Vagina (tissue), 2 donors: ENCODE data around the gene ATXN2.
"Not testable (repeated sequence)": the region's sequence is repeated elsewhere in the genome, so short reads cannot be mapped to it uniquely, and the experiment has no call there.

Experiments used
- POLR2AphosphoS5 ChIP-seq, 2 donors: sonication (generic); formaldehyde crosslinking; IDR thresholded peaks; one replicate each; pipeline ENCODE4 v1.9.0; 2017; ENCODE audit warnings: antibody characterized with exemption in 2 of 2, mild to moderate bottlenecking in 2 of 2, low read depth in 1 of 2; ENCODE audit not compliant: insufficient read depth in 1 of 2
- TF ChIP-seq, protein P1 (sequence below), 3 experiments: fragments of 450-650 bp in 2 of 3; fragments of 200-600 bp in 1 of 3; sonication (generic) in 1 of 3; IDR thresholded peaks; one replicate each; pipeline ENCODE4 v1.5.1; 2017 to 2019; ENCODE audit warnings: antibody characterized with exemption in 3 of 3, mild to moderate bottlenecking in 2 of 3, moderate library complexity in 2 of 3

DNA sequence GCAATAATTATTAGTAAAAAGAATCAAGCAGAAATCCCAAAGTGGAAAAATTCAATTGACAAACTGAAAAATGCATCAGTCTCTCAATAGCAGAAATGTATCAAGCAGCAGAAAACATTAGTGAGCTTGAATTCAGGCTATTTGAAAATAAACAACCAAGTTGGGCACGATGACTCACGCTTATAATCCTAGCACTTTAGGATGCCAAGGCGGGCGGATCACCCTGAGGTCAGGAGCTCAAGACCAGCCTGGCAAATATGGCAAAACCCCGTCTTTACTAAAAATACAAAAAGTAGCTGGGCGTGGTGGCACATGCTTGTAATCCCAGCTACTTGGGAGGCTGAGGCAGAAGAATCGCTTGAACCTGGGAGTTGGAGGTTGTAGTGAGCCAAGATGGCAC lies 106.1 kb downstream of the ATXN2 start:
- TF ChIP-seq, protein P1, sequence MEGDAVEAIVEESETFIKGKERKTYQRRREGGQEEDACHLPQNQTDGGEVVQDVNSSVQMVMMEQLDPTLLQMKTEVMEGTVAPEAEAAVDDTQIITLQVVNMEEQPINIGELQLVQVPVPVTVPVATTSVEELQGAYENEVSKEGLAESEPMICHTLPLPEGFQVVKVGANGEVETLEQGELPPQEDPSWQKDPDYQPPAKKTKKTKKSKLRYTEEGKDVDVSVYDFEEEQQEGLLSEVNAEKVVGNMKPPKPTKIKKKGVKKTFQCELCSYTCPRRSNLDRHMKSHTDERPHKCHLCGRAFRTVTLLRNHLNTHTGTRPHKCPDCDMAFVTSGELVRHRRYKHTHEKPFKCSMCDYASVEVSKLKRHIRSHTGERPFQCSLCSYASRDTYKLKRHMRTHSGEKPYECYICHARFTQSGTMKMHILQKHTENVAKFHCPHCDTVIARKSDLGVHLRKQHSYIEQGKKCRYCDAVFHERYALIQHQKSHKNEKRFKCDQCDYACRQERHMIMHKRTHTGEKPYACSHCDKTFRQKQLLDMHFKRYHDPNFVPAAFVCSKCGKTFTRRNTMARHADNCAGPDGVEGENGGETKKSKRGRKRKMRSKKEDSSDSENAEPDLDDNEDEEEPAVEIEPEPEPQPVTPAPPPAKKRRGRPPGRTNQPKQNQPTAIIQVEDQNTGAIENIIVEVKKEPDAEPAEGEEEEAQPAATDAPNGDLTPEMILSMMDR (IDR thresholded peaks at IDR 0.05) = not testable (repeated sequence)
- TF ChIP-seq POLR2AphosphoS5 (IDR thresholded peaks at IDR 0.05; ENCODE audit: insufficient read depth in 1 of 2, low read depth in 1 of 2) = not testable (repeated sequence)
